ENCODE data around the gene TMEM203. TPM values are rescaled to one million over a fixed set of nuclear protein-coding genes. Genes with fewer than 3 reads are reported as not detected.

The TMEM203 gene
- total RNA-seq, 2 donors from 2014 or later, result 12.0 to 35.2 TPM

GRCh38 chr9:137167747-137168572 lies 37.5 kb downstream of the TMEM203 start:
- no peaks in the 10 kb centered on the region for H3K36me3 ChIP-seq
- H3K4me3 ChIP-seq, result peak overlapping the region; percentile 60
- ATAC-seq (ENCODE audit: insufficient number of reproducible peaks, low FRiP score, low read depth), result no peak
- DNase-seq (ENCODE audit: low spot score), result no peak
- no peaks in the 10 kb centered on the region for H3K9me3 ChIP-seq
- TF ChIP-seq CTCF (IDR thresholded peaks at IDR 0.05), result no peak
- peaks cover 22% of the 10 kb centered on the region for H3K27me3 ChIP-seq (replicated peaks; ENCODE audit: insufficient read depth)
- H3K27ac ChIP-seq, result no peak overlapping the region
- H3K4me1 ChIP-seq (ENCODE audit: control insufficient read depth in 1 of 2, low read depth in 2 of 2), result peaks cover 7 to 28% of the 10 kb centered on the region in 2 donors

GRCh38 chr9:137167277-137167746 lies 38.1 kb downstream of the TMEM203 start:
- H3K4me3 ChIP-seq, result no peak overlapping the region
- peaks cover 13 to 34% of the 10 kb centered on the region in 2 donors for H3K4me1 ChIP-seq (ENCODE audit: control insufficient read depth in 1 of 2, low read depth in 2 of 2)
- no peaks in the 10 kb centered on the region for H3K36me3 ChIP-seq
- DNase-seq (ENCODE audit: low spot score) (no peak), ATAC-seq (ENCODE audit: insufficient number of reproducible peaks, low FRiP score, low read depth) (no peak)
- no peaks in the 10 kb centered on the region for H3K9me3 ChIP-seq
- H3K27ac ChIP-seq, result no peak overlapping the region
- no peak for TF ChIP-seq CTCF (IDR thresholded peaks at IDR 0.05)
- H3K27me3 ChIP-seq (replicated peaks; ENCODE audit: insufficient read depth), result peaks cover 24% of the 10 kb centered on the region

GRCh38 chr9:137166380-137167229 lies 38.8 kb downstream of the TMEM203 start:
- ATAC-seq (ENCODE audit: insufficient number of reproducible peaks, low FRiP score, low read depth) (no peak), DNase-seq (ENCODE audit: low spot score) (no peak)
- Histone ChIP-seq H3K27me3 (replicated peaks; ENCODE audit: insufficient read depth) (peaks cover 27% of the 10 kb centered on the region), H3K9me3 (no peaks in the 10 kb centered on the region), H3K4me1 (ENCODE audit: control insufficient read depth in 1 of 2, low read depth in 2 of 2) (peaks cover 13 to 36% of the 10 kb centered on the region in 2 donors), H3K36me3 (no peaks in the 10 kb centered on the region), H3K4me3 (no peak overlapping the region), H3K27ac (no peak overlapping the region)
- TF ChIP-seq CTCF (IDR thresholded peaks at IDR 0.05), result no peak

GRCh38 chr9:137165250-137165836 lies 40.1 kb downstream of the TMEM203 start:
- peaks cover 30% of the 10 kb centered on the region for H3K27me3 ChIP-seq (replicated peaks; ENCODE audit: insufficient read depth)
- no peak for ATAC-seq (ENCODE audit: insufficient number of reproducible peaks, low FRiP score, low read depth)
- H3K27ac ChIP-seq, result no peak overlapping the region
- H3K36me3 ChIP-seq, result no peaks in the 10 kb centered on the region
- TF ChIP-seq CTCF (IDR thresholded peaks at IDR 0.05), result no peak
- DNase-seq (ENCODE audit: low spot score), result no peak
- peaks cover 13 to 36% of the 10 kb centered on the region in 2 donors for H3K4me1 ChIP-seq (ENCODE audit: control insufficient read depth in 1 of 2, low read depth in 2 of 2)
- H3K4me3 ChIP-seq, result no peak overlapping the region
- no peaks in the 10 kb centered on the region for H3K9me3 ChIP-seq
